Panc1 (cell line): Measurements from ENCODE around the gene MEGF6. TPM values are rescaled to one million over a fixed set of nuclear protein-coding genes. Genes with fewer than 3 reads are reported as not detected.

Experiments
- ATAC-seq: fragments of 200-7000 bp; cut with Tn5 transposase; 2 replicates; pipeline ENCODE4 v1.9.1; 2020; ENCODE audit warnings: mild to moderate bottlenecking, moderate library complexity
- BruUV-seq: library from RNA; stranded (reverse); fragments of 400-500 nt; replicated peaks from 2 replicates; lab custom pipeline; 2021; lab: Mats Ljungman, UMichigan
- CTCF ChIA-PET: fragments of 300-600 bp; sonication (Branson Sonifier 250); formaldehyde crosslinking; loops from one replicate; lab custom pipeline; 2022; ENCODE audit warnings: antibody characterized with exemption; lab: Charles Lee
- POLR2A ChIA-PET: fragments of 300-600 bp; sonication (Branson Sonifier 250); formaldehyde crosslinking; loops from one replicate; lab custom pipeline; 2022; ENCODE audit warnings: antibody characterized with exemption; lab: Charles Lee
- DNase-seq: peaks from one replicate; pipeline ENCODE4 v3.0.0-alpha.2; 2010; ENCODE audit warnings: low read depth, low spot score
- H3K27ac ChIP-seq: 2 replicates; pipeline ENCODE4 v1.5.1; 2011; ENCODE audit warnings: mild to moderate bottlenecking, low read length, inconsistent platforms
- H3K27me3 ChIP-seq: fragments of 200-500 bp; sonication (Bioruptor generic); 2 replicates; pipeline ENCODE4 v1.6.0; 2014; ENCODE audit warnings: low read length, inconsistent platforms; ENCODE audit not compliant: control insufficient read depth, insufficient read depth
- H3K36me3 ChIP-seq: fragments of 200-500 bp; sonication (Bioruptor generic); 2 replicates; pipeline ENCODE4 v1.5.1; 2014; ENCODE audit warnings: inconsistent platforms, mild to moderate bottlenecking, low read length, moderate library complexity; ENCODE audit not compliant: control insufficient read depth, insufficient read depth
- H3K4me1 ChIP-seq: 2 replicates; pipeline ENCODE4 v1.5.1; 2011; ENCODE audit warnings: inconsistent platforms, mild to moderate bottlenecking, low read length, moderate library complexity; ENCODE audit not compliant: control insufficient read depth, insufficient read depth
- H3K4me3 ChIP-seq, 2 experiments: 2 replicates each; pipeline ENCODE4 v1.5.1; 2011 to 2012; ENCODE audit warnings: low read depth in 2 of 2, low read length in 2 of 2, mild to moderate bottlenecking in 2 of 2, inconsistent platforms in 1 of 2, moderate library complexity in 1 of 2
- H3K9me3 ChIP-seq: fragments of 200-500 bp; sonication (Bioruptor generic); 2 replicates; pipeline ENCODE4 v1.5.1; 2014; ENCODE audit warnings: low read depth, mild to moderate bottlenecking, inconsistent platforms, low read length, moderate library complexity; ENCODE audit not compliant: control insufficient read depth, insufficient read depth
- POLR2AphosphoS5 ChIP-seq: IDR thresholded peaks from 2 replicates; pipeline ENCODE4 v1.6.1; 2012; ENCODE audit warnings: mild to moderate bottlenecking, low read depth, low read length, moderate library complexity
- SIN3A ChIP-seq: IDR thresholded peaks from 2 replicates; pipeline ENCODE4 v1.6.1; 2012; ENCODE audit warnings: low read depth, mild to moderate bottlenecking, low read length, moderate library complexity, borderline replicate concordance; ENCODE audit not compliant: insufficient read depth
- TCF7L2 ChIP-seq: IDR thresholded peaks from 2 replicates; pipeline ENCODE4 v1.6.1; 2011; ENCODE audit warnings: mild to moderate bottlenecking, low read depth, low read length, inconsistent platforms
- in situ Hi-C: cut with HindIII; loops from 2 replicates; pipeline ENCODE4 v1.10.0; 2016; ENCODE audit warnings: low sequenced_read_pairs, low pct_unique_long_range_greater_than_20kb
- intact Hi-C: fragments of 100-400 bp; cut with micrococcal nuclease; formaldehyde crosslinking; loops from one replicate; pipeline ENCODE4 v1.10.0; 2022; ENCODE audit not compliant: unreplicated experiment
- total RNA-seq: library from RNA; stranded (reverse); gene quantifications from one replicate; pipeline ENCODE4 v1.2.1, GENCODE V29; 2021; ENCODE audit not compliant: unreplicated experiment
- TF ChIP-seq, protein P1 (sequence below): fragments of 450-650 bp; IDR thresholded peaks from 2 replicates; pipeline ENCODE4 v1.5.1; 2017; ENCODE audit warnings: mild to moderate bottlenecking
- TF ChIP-seq, protein P2 (sequence below), 2 experiments: IDR thresholded peaks; 2 replicates each; pipeline ENCODE4 v1.6.1; 2011 to 2012; ENCODE audit warnings: low read depth in 2 of 2, control low read depth in 1 of 2, low read length in 1 of 2, mild to moderate bottlenecking in 1 of 2, moderate library complexity in 1 of 2; ENCODE audit not compliant: insufficient read depth in 1 of 2

The MEGF6 gene
- total RNA-seq, 1 experiment from 2014 or later, result 32.6 TPM

DNA sequence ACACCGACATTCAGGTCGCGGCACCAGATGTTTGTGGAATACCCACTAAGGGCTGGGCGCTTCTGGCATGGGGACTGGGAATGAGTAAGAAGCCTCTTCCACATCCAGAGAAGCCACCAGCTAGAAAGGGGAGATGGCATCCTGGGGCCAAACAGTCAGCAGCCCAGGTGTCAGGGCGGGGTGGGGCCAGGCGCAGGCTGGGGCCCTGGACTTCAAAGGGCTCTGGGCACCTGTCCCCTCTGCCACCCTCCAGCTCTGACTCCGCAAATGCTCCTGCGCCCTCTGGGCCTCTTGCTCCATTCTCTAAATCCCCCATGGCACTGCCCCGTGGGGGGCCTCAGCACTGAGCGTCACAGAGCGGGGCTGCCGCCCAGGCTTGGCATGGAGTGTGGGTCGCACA, 70.4 kb downstream of the MEGF6 start:
- no peaks in the 10 kb centered on the region for H3K36me3 ChIP-seq
- intact Hi-C loops (no loop called here), in situ Hi-C loops (no loop called here)
- H3K9me3 ChIP-seq, result no peaks in the 10 kb centered on the region
- H3K27me3 ChIP-seq, result no peaks in the 10 kb centered on the region
- no peak for ATAC-seq
- ChIA-PET POLR2A (no interaction called here), CTCF (interaction anchor here (0.5 kb wide), 1 partner anchor 37 kb away, joined by 4 read pairs; no protein-coding TSS in a partner anchor)
- TF ChIP-seq POLR2AphosphoS5, result no peak
- TF ChIP-seq, protein P1, sequence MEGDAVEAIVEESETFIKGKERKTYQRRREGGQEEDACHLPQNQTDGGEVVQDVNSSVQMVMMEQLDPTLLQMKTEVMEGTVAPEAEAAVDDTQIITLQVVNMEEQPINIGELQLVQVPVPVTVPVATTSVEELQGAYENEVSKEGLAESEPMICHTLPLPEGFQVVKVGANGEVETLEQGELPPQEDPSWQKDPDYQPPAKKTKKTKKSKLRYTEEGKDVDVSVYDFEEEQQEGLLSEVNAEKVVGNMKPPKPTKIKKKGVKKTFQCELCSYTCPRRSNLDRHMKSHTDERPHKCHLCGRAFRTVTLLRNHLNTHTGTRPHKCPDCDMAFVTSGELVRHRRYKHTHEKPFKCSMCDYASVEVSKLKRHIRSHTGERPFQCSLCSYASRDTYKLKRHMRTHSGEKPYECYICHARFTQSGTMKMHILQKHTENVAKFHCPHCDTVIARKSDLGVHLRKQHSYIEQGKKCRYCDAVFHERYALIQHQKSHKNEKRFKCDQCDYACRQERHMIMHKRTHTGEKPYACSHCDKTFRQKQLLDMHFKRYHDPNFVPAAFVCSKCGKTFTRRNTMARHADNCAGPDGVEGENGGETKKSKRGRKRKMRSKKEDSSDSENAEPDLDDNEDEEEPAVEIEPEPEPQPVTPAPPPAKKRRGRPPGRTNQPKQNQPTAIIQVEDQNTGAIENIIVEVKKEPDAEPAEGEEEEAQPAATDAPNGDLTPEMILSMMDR, result no peak
- TF ChIP-seq, protein P2, sequence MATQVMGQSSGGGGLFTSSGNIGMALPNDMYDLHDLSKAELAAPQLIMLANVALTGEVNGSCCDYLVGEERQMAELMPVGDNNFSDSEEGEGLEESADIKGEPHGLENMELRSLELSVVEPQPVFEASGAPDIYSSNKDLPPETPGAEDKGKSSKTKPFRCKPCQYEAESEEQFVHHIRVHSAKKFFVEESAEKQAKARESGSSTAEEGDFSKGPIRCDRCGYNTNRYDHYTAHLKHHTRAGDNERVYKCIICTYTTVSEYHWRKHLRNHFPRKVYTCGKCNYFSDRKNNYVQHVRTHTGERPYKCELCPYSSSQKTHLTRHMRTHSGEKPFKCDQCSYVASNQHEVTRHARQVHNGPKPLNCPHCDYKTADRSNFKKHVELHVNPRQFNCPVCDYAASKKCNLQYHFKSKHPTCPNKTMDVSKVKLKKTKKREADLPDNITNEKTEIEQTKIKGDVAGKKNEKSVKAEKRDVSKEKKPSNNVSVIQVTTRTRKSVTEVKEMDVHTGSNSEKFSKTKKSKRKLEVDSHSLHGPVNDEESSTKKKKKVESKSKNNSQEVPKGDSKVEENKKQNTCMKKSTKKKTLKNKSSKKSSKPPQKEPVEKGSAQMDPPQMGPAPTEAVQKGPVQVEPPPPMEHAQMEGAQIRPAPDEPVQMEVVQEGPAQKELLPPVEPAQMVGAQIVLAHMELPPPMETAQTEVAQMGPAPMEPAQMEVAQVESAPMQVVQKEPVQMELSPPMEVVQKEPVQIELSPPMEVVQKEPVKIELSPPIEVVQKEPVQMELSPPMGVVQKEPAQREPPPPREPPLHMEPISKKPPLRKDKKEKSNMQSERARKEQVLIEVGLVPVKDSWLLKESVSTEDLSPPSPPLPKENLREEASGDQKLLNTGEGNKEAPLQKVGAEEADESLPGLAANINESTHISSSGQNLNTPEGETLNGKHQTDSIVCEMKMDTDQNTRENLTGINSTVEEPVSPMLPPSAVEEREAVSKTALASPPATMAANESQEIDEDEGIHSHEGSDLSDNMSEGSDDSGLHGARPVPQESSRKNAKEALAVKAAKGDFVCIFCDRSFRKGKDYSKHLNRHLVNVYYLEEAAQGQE (IDR thresholded peaks at IDR 0.05; ENCODE audit: insufficient read depth in 1 of 2, low read depth in 2 of 2, low read length in 1 of 2), result no peak
- TF ChIP-seq TCF7L2, result no peak
- no peak for TF ChIP-seq SIN3A
- DNase-seq, result no peak
- no TSS peak for BruUV-seq
- H3K27ac ChIP-seq, result no peak overlapping the region
- no peak overlapping the region for H3K4me3 ChIP-seq
- peaks cover 36% of the 10 kb centered on the region for H3K4me1 ChIP-seq

DNA sequence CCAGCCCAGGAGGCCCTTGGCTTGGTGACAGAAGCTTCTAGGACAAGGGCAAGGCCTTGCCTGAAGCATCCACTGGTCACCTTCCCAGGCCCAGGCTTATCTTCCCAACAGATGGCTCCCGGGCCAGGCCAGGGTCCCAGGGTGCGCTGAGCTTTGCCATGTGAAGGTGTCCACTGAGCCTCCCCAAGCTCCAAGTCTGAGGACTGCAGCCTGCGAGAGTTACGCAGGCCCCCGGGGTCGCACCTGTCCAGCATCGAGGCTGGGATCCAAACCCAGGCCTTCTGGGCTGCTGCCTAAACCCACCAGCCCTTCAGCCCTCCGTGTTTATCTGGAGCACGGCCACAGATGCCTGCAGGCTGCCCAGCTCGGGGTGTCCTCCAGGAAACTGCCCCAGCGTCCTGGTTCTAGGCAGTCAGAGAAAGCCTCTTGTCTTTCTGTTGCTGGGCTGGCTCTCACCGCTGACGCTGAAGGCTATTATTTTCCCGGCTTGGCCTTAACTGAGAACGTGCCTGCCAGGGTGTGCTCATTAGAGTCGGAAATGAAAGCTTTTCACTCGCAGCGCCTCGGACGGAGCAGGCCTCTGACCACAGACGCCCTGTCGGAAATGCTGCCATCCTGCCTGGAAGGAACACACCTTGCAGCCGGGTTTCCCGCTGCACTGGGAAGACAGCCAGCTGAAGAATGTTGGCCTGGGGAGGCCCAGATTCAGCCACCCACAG, 71.4 kb downstream of the MEGF6 start:
- H3K27ac ChIP-seq, result no peak overlapping the region
- TF ChIP-seq, protein P2 (IDR thresholded peaks at IDR 0.05; ENCODE audit: insufficient read depth in 1 of 2, low read depth in 2 of 2, low read length in 1 of 2), result no peak
- TF ChIP-seq, protein P1, result no peak
- TF ChIP-seq POLR2AphosphoS5 (no peak), TCF7L2 (no peak), SIN3A (no peak)
- POLR2A ChIA-PET, result no interaction called here
- DNase-seq, result no peak
- ATAC-seq, result no peak
- in situ Hi-C loops, result no loop called here
- no peaks in the 10 kb centered on the region for H3K27me3 ChIP-seq
- BruUV-seq, result no TSS peak
- peaks cover 32% of the 10 kb centered on the region for H3K4me1 ChIP-seq
- H3K9me3 ChIP-seq, result no peaks in the 10 kb centered on the region
- H3K36me3 ChIP-seq, result no peaks in the 10 kb centered on the region
- CTCF ChIA-PET, result interaction anchor here (0.6 kb wide), 1 partner anchor 49 kb away, joined by 3 read pairs; no protein-coding TSS in a partner anchor
- no peak overlapping the region for H3K4me3 ChIP-seq
- intact Hi-C loops, result no loop called here
